WERI-Rb-1 (cell line): ENCODE results near the gene ASAP3.

Source experiments
- DNase-seq: peaks from one replicate; pipeline ENCODE4 v3.0.0-alpha.2; 2020
- H3K27ac ChIP-seq: fragments of 250-450 bp; sonication (Bioruptor Pico); 2 replicates; pipeline ENCODE4 v1.5.1; 2020; ENCODE audit warnings: mild to moderate bottlenecking, moderate library complexity
- H3K27me3 ChIP-seq: fragments of 250-450 bp; sonication (Bioruptor Pico); 2 replicates; pipeline ENCODE4 v1.5.1; 2021; ENCODE audit warnings: mild to moderate bottlenecking, low read depth, moderate library complexity; ENCODE audit not compliant: insufficient read depth, severe bottlenecking
- H3K36me3 ChIP-seq: fragments of 250-450 bp; sonication (Bioruptor Pico); 2 replicates; pipeline ENCODE4 v1.5.1; 2020; ENCODE audit warnings: mild to moderate bottlenecking, moderate library complexity
- H3K4me3 ChIP-seq: 2 replicates; pipeline ENCODE4 v1.5.1; 2011; ENCODE audit warnings: low read depth, mild to moderate bottlenecking, control low read depth, low read length
- H3K9me3 ChIP-seq: fragments of 250-450 bp; sonication (Bioruptor Pico); 2 replicates; pipeline ENCODE4 v1.5.1; 2021; ENCODE audit warnings: mild to moderate bottlenecking, moderate library complexity; ENCODE audit not compliant: severe bottlenecking
- TF ChIP-seq, protein P1 (sequence below): IDR thresholded peaks from 2 replicates; pipeline ENCODE4 v1.5.1; 2011; ENCODE audit warnings: low read depth, mild to moderate bottlenecking, control low read depth, inconsistent platforms, low read length

The ASAP3 gene

DNA sequence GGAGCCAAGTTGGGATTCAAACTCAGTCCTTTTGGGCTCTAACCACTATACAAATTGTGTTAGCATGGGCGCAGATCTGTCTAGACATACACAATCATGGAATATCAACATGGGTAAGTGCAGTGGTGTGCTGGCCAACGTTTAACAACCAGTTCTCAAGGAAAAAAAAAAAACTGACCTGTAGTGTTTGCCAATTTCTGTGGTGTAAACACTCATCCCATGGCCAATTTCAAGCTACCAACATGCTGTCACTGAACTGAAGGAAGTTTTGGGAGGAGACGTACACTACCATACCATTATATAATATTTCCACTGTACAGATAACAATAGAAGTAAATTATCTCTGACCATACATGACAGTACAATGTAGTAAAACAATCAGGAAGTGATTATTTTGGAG lies 62.6 kb downstream of the ASAP3 start:
- H3K27ac ChIP-seq: no peak overlapping the region
- no peaks in the 10 kb centered on the region for H3K9me3 ChIP-seq
- H3K36me3 ChIP-seq: no peaks in the 10 kb centered on the region
- no peak for DNase-seq
- TF ChIP-seq, protein P1, sequence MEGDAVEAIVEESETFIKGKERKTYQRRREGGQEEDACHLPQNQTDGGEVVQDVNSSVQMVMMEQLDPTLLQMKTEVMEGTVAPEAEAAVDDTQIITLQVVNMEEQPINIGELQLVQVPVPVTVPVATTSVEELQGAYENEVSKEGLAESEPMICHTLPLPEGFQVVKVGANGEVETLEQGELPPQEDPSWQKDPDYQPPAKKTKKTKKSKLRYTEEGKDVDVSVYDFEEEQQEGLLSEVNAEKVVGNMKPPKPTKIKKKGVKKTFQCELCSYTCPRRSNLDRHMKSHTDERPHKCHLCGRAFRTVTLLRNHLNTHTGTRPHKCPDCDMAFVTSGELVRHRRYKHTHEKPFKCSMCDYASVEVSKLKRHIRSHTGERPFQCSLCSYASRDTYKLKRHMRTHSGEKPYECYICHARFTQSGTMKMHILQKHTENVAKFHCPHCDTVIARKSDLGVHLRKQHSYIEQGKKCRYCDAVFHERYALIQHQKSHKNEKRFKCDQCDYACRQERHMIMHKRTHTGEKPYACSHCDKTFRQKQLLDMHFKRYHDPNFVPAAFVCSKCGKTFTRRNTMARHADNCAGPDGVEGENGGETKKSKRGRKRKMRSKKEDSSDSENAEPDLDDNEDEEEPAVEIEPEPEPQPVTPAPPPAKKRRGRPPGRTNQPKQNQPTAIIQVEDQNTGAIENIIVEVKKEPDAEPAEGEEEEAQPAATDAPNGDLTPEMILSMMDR: no peak
- H3K4me3 ChIP-seq: no peak overlapping the region
- H3K27me3 ChIP-seq: no peaks in the 10 kb centered on the region

DNA sequence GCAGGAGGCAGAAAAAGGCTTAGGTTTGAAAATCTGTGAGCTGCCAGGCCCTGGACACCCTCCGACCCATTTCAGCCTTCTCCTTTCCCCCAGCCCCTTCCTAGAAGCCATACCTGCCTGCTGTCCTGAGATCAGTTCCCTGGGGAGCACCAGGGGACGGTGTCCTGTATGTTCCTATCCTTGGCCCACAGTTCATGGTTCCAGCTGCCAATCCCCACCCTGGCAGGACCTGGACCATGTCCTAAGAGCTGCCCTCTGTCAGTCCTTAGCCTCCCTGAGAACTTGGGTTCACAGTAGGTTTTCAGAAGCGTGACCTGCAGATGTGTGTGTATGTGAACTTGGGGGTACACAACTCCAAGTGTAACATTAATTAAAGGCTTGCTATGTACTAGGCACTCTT lies 63.2 kb downstream of the ASAP3 start:
- Histone ChIP-seq H3K27me3 (no peaks in the 10 kb centered on the region), H3K4me3 (no peak overlapping the region), H3K27ac (no peak overlapping the region), H3K9me3 (no peaks in the 10 kb centered on the region), H3K36me3 (no peaks in the 10 kb centered on the region)
- no peak for DNase-seq
- TF ChIP-seq, protein P1: no peak

- Histone ChIP-seq H3K27ac (peak overlapping the region; percentile 18; the same call in 1 of the 2 replicates), H3K27me3 (no peaks in the 10 kb centered on the region)
These were observed 64.8 kb downstream of the ASAP3 start for GRCh38 chr1:23419180-23419579.

GRCh38 chr1:23417570-23417969 lies 66.4 kb downstream of the ASAP3 start:
- Histone ChIP-seq H3K4me3 (no peak overlapping the region), H3K27me3 (no peaks in the 10 kb centered on the region), H3K36me3 (no peaks in the 10 kb centered on the region), H3K9me3 (no peaks in the 10 kb centered on the region), H3K27ac (peak overlapping the region; percentile 71)
- TF ChIP-seq, protein P1: no peak
- peak; percentile 74 for DNase-seq

More at GRCh38 chr1:23419180-23419579, 64.8 kb downstream of the ASAP3 start:
- Histone ChIP-seq H3K4me3 (no peak overlapping the region), H3K9me3 (no peaks in the 10 kb centered on the region), H3K36me3 (no peaks in the 10 kb centered on the region)
- no peak for DNase-seq
- TF ChIP-seq, protein P1: no peak

DNA sequence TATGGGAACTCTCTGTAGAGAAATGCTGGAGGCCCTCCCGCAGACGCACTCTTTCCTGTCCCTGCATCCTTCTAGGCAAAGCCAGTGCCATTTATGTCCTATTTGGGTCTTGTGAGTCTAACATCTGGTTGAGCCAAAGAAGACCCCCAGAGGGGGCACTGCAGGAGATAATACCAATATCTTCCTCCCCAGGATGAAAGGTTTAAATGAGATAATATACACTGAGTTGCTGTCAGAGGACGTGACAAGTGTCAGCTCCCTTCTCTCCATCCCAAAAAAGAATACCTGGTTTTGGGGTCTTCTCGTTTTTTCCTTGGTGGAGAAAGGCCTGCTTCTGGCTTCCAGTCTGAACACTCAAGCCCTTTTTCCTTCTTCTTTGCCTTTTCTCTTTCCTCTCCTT lies 67.0 kb downstream of the ASAP3 start:
- H3K36me3 ChIP-seq: no peaks in the 10 kb centered on the region
- H3K27ac ChIP-seq: peak overlapping the region; percentile 71; the same call in 1 of the 2 replicates
- H3K27me3 ChIP-seq: no peaks in the 10 kb centered on the region
- DNase-seq: no peak
- no peaks in the 10 kb centered on the region for H3K9me3 ChIP-seq
- H3K4me3 ChIP-seq: no peak overlapping the region
- TF ChIP-seq, protein P1: no peak

GRCh38 chr1:23408797-23409290 lies 75.1 kb downstream of the ASAP3 start:
- Histone ChIP-seq H3K27ac (no peak overlapping the region), H3K9me3 (no peaks in the 10 kb centered on the region)

More at GRCh38 chr1:23408797-23409290, 75.1 kb downstream of the ASAP3 start:
- TF ChIP-seq, protein P1: no peak
- H3K4me3 ChIP-seq: no peak overlapping the region
- no peaks in the 10 kb centered on the region for H3K36me3 ChIP-seq
- no peak for DNase-seq
- no peaks in the 10 kb centered on the region for H3K27me3 ChIP-seq
